K562 (cell line): ENCODE measurements around the gene SPNS1. TPM values are rescaled to one million over a fixed set of nuclear protein-coding genes. Genes with fewer than 3 reads are reported as not detected.

ENCODE experiments used
- CBX3 ChIP-seq, 2 experiments: IDR thresholded peaks; 1 replicate in 1 of 2; 2 replicates in 1 of 2; pipeline ENCODE4 v1.6.1; 2012; ENCODE audit warnings: inconsistent platforms in 2 of 2, low read length in 2 of 2, borderline replicate concordance in 1 of 2, control low read depth in 1 of 2
- CTCF ChIP-seq, 3 experiments: IDR thresholded peaks in 2 of 3; conservative IDR thresholded peaks in 1 of 3; 2 replicates each; pipeline ENCODE4 v1.5.1; 2011 to 2012; ENCODE audit warnings: low read length in 3 of 3, mild to moderate bottlenecking in 3 of 3, control low read depth in 2 of 3, improper control_type of control experiment in 1 of 3, inconsistent platforms in 1 of 3, low read depth in 1 of 3, mixed read lengths in 1 of 3, moderate library complexity in 1 of 3; ENCODE audit not compliant: insufficient read depth in 2 of 3
- E2F3 ChIP-seq: fragments of 250-450 bp; sonication (Bioruptor Pico); IDR thresholded peaks from 2 replicates; pipeline ENCODE4 v1.4.0; 2020; ENCODE audit warnings: mild to moderate bottlenecking
- FOXK2 ChIP-seq, 2 experiments: fragments of 450-650 bp; IDR thresholded peaks in 1 of 2; conservative IDR thresholded peaks in 1 of 2; 2 replicates each; pipeline ENCODE4 v1.6.1; 2016; ENCODE audit warnings: low read depth in 2 of 2, mild to moderate bottlenecking in 1 of 2
- FUS ChIP-seq: fragments of 200-400 bp; formaldehyde crosslinking; optimal IDR thresholded peaks from 2 replicates; pipeline ENCODE3; 2017; ENCODE audit warnings: low read depth, low read length
- GATA2 ChIP-seq: sonication (generic); formaldehyde crosslinking; IDR thresholded peaks from 2 replicates; pipeline ENCODE4 v1.4.0; 2020; ENCODE audit warnings: mild to moderate bottlenecking, missing genetic modification reagents
- HLTF ChIP-seq: fragments of 450-650 bp; IDR thresholded peaks from 2 replicates; pipeline ENCODE4 v1.6.1; 2016
- KLF1 ChIP-seq: fragments of 450-650 bp; IDR thresholded peaks from 2 replicates; pipeline ENCODE4 v1.6.1; 2016; ENCODE audit warnings: missing genetic modification characterization, missing compliant biosample characterization
- MAX ChIP-seq: sonication (generic); formaldehyde crosslinking; IDR thresholded peaks from 2 replicates; pipeline ENCODE4 v1.9.0; 2022; ENCODE audit warnings: mild to moderate bottlenecking, missing genetic modification reagents
- NBN ChIP-seq: fragments of 450-650 bp; IDR thresholded peaks from 2 replicates; pipeline ENCODE4 v1.6.1; 2016; ENCODE audit warnings: low read depth, mild to moderate bottlenecking
- POLR2H ChIP-seq: IDR thresholded peaks from 2 replicates; pipeline ENCODE4 v1.6.1; 2016; ENCODE audit warnings: missing genetic modification characterization, low read depth, mild to moderate bottlenecking, control low read depth, missing compliant biosample characterization, moderate library complexity
- PTRF ChIP-seq: fragments of 450-650 bp; IDR thresholded peaks from 2 replicates; pipeline ENCODE4 v1.6.1; 2016; ENCODE audit warnings: mild to moderate bottlenecking, missing genetic modification characterization, missing compliant biosample characterization
- RFX5 ChIP-seq: IDR thresholded peaks from 2 replicates; pipeline ENCODE4 v1.6.1; 2011; ENCODE audit warnings: low read depth, mild to moderate bottlenecking, improper control_type of control experiment, low read length
- SAP30 ChIP-seq: fragments of 200-600 bp; sonication (generic); IDR thresholded peaks from 2 replicates; pipeline ENCODE4 v1.6.1; 2012; ENCODE audit warnings: borderline replicate concordance, low read depth, mild to moderate bottlenecking, moderate library complexity, low read length, control low read depth, inconsistent platforms; ENCODE audit not compliant: insufficient read depth, poor library complexity, severe bottlenecking
- SIN3B ChIP-seq: fragments of 450-650 bp; IDR thresholded peaks from 2 replicates; pipeline ENCODE4 v1.6.1; 2017; ENCODE audit warnings: low read depth, mild to moderate bottlenecking, moderate library complexity
- TAF15 ChIP-seq: fragments of 200-400 bp; formaldehyde crosslinking; IDR thresholded peaks from 2 replicates; pipeline ENCODE4 v1.6.1; 2017; ENCODE audit warnings: mild to moderate bottlenecking, low read depth, low read length, moderate library complexity
- TSC22D4 ChIP-seq: fragments of 450-650 bp; IDR thresholded peaks from 2 replicates; pipeline ENCODE4 v1.6.1; 2016; ENCODE audit warnings: missing genetic modification characterization, missing biosample characterization, control low read depth
- ZNF184 ChIP-seq: sonication (generic); formaldehyde crosslinking; IDR thresholded peaks from 2 replicates; pipeline ENCODE4 v1.5.0; 2020; ENCODE audit warnings: missing genetic modification reagents
- ZNF436 ChIP-seq: fragments of 250-450, 450-650 bp; sonication (Bioruptor Pico); formaldehyde crosslinking; IDR thresholded peaks from 2 replicates; pipeline ENCODE4 v1.7.0; 2020; ENCODE audit warnings: mild to moderate bottlenecking
- polyA plus RNA-seq, 8 experiments: library from polyadenylated mRNA; depleted of rRNA in 4 of 8; stranded (reverse) in 5 of 8; unstranded in 3 of 8; fragments of >200 nt; fragmentation: Nextera tagmentation in 2 of 8; fragmentation: Illumina TruSeq in 1 of 8; extraction: Ambion mirVana in 2 of 8; extraction: Trizol in 1 of 8; gene quantifications; 2 replicates each; pipeline versions ENCODE4 v1.2.1 to v1.2.3, GENCODE V29; 2011 to 2014; ENCODE audit warnings: inconsistent platforms in 1 of 8, missing spikeins in 1 of 8
- total RNA-seq, 7 experiments: library from RNA; depleted of rRNA in 6 of 7; stranded (reverse); fragments of >200 nt in 6 of 7; fragmentation: Illumina TruSeq in 2 of 7; extraction: Trizol in 2 of 7; gene quantifications; 2 replicates each; pipeline versions ENCODE4 v1.2.1 to v1.2.3, GENCODE V29; 2011 to 2021; ENCODE audit warnings: low replicate concordance in 1 of 7
- TF ChIP-seq, protein P1 (sequence below): fragments of 450-650 bp; IDR thresholded peaks from 2 replicates; pipeline ENCODE4 v1.6.1; 2016; ENCODE audit warnings: low read depth, mild to moderate bottlenecking, moderate library complexity
- TF ChIP-seq, protein P2 (sequence below): sonication (generic); formaldehyde crosslinking; IDR thresholded peaks from 2 replicates; pipeline ENCODE4 v1.8.1; 2023; ENCODE audit warnings: mild to moderate bottlenecking, missing genetic modification reagents
- TF ChIP-seq, protein P3 (sequence below): fragments of 450-650 bp; IDR thresholded peaks from 2 replicates; pipeline ENCODE4 v1.7.0; 2016; ENCODE audit warnings: borderline replicate concordance

Gene SPNS1
- total and polyA plus RNA-seq, 9 of the 15 experiments (the other 6 are each of a cell fraction or from before 2014, with no cell fraction given): 0.58 to 64.9 (median 13.7) TPM

- no peak for TF ChIP-seq RFX5
- no peak for TF ChIP-seq FUS
- 0 out of 2 replicates have a peak, but pooled peaks have one; percentile 28 for TF ChIP-seq E2F3
- peak; percentile 83 for TF ChIP-seq GATA2 (CRISPR knock-in tag)
- TF ChIP-seq NBN: peak; percentile 90
- TF ChIP-seq SAP30: no peak
- no peak for TF ChIP-seq TAF15
- TF ChIP-seq HLTF: peak; percentile 90
- TF ChIP-seq, protein P1, sequence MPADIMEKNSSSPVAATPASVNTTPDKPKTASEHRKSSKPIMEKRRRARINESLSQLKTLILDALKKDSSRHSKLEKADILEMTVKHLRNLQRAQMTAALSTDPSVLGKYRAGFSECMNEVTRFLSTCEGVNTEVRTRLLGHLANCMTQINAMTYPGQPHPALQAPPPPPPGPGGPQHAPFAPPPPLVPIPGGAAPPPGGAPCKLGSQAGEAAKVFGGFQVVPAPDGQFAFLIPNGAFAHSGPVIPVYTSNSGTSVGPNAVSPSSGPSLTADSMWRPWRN: peak; percentile 28; the same call in 1 of the 2 replicates
- TF ChIP-seq CBX3 (IDR thresholded peaks at IDR 0.05; ENCODE audit: borderline replicate concordance in 1 of 2, low read length in 2 of 2): 0 out of 3 replicates have a peak, but pooled peaks of 1 of the 2 experiments have one; percentile 54
- peak; percentile 61 to 65; a peak in 3 of 4 replicates for TF ChIP-seq FOXK2 (conservative IDR thresholded peaks at IDR 0.05 in 1 of 2, IDR thresholded peaks at IDR 0.05 in 1 of 2; ENCODE audit: low read depth in 2 of 2)
- TF ChIP-seq, protein P2, sequence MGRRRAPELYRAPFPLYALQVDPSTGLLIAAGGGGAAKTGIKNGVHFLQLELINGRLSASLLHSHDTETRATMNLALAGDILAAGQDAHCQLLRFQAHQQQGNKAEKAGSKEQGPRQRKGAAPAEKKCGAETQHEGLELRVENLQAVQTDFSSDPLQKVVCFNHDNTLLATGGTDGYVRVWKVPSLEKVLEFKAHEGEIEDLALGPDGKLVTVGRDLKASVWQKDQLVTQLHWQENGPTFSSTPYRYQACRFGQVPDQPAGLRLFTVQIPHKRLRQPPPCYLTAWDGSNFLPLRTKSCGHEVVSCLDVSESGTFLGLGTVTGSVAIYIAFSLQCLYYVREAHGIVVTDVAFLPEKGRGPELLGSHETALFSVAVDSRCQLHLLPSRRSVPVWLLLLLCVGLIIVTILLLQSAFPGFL (CRISPR knock-in tag): no peak
- TF ChIP-seq KLF1 (tag): peak; percentile 75
- TF ChIP-seq, protein P3, sequence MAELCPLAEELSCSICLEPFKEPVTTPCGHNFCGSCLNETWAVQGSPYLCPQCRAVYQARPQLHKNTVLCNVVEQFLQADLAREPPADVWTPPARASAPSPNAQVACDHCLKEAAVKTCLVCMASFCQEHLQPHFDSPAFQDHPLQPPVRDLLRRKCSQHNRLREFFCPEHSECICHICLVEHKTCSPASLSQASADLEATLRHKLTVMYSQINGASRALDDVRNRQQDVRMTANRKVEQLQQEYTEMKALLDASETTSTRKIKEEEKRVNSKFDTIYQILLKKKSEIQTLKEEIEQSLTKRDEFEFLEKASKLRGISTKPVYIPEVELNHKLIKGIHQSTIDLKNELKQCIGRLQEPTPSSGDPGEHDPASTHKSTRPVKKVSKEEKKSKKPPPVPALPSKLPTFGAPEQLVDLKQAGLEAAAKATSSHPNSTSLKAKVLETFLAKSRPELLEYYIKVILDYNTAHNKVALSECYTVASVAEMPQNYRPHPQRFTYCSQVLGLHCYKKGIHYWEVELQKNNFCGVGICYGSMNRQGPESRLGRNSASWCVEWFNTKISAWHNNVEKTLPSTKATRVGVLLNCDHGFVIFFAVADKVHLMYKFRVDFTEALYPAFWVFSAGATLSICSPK: no peak
- TF ChIP-seq ZNF184 (CRISPR knock-in tag): no peak
- TF ChIP-seq TSC22D4 (tag): no peak
- no peak for TF ChIP-seq CTCF (IDR thresholded peaks at IDR 0.05 in 2 of 3, conservative IDR thresholded peaks at IDR 0.05 in 1 of 3; ENCODE audit: insufficient read depth in 2 of 3, low read depth in 1 of 3, low read length in 3 of 3)
- TF ChIP-seq POLR2H (tag): peak; percentile 86
- no peak for TF ChIP-seq SIN3B
- no peak for TF ChIP-seq MAX
- no peak for TF ChIP-seq PTRF (tag)
- TF ChIP-seq ZNF436 (CRISPR knock-in tag): peak; percentile 56; the same call in 1 of the 2 replicates
Observed at GRCh38 chr16:28925386-28926228, 49.0 kb upstream of the SPNS1 start (continued).
